SH-SY5Y (cell line): Measurements from ENCODE around the gene PPP3CA.

ENCODE experiments used
- GATA2 ChIP-seq: IDR thresholded peaks from 2 replicates; pipeline ENCODE4 v1.6.1; 2011; ENCODE audit warnings: mild to moderate bottlenecking, low read depth, low read length
- GATA3 ChIP-seq: IDR thresholded peaks from 2 replicates; pipeline ENCODE4 v1.6.1; 2011; ENCODE audit warnings: low read depth, mild to moderate bottlenecking, low read length, moderate library complexity

DNA sequence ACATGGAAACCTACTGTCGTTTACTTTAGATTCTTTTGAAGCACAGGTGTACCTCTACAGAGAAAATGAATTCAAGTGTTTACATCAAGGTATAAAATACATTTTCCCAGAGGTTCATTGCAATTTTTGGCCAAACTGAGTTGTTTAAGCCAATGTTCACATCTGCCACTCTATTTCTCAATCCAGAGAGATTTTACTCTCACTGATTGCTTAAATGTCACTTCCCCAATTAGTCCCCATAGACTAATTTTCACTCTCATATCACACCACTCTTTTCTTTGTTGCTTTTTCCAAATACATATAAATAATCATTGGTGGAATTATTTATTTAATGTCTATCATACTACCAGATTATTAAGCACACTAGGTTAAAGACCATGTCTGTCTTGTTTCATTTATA, 271.8 kb downstream of the PPP3CA start:
- no peak for TF ChIP-seq GATA2
- no peak for TF ChIP-seq GATA3
